Liver (tissue), 9 donors: ENCODE results near the gene APOB. TPM values are rescaled to one million over a fixed set of nuclear protein-coding genes. Genes with fewer than 3 reads are reported as not detected.

Experiments used
- DNase-seq: peaks from one replicate; pipeline ENCODE4 v3.0.0-alpha.2; 2017; ENCODE audit warnings: low spot score
- H3K27ac ChIP-seq, 2 donors: one replicate each; pipeline ENCODE4 v1.7.0; 2013; ENCODE audit warnings: inconsistent platforms in 2 of 2, low read length in 2 of 2, control low read depth in 1 of 2, low read depth in 1 of 2, mild to moderate bottlenecking in 1 of 2
- H3K27me3 ChIP-seq, 4 donors: one replicate each; pipeline versions ENCODE4 v1.6.1 to v1.7.0; 2013; ENCODE audit warnings: low read length in 3 of 4, inconsistent platforms in 1 of 4, mild to moderate bottlenecking in 1 of 4, moderate library complexity in 1 of 4; ENCODE audit not compliant: control insufficient read depth in 4 of 4, insufficient read depth in 4 of 4
- H3K36me3 ChIP-seq, 4 donors: one replicate each; pipeline versions ENCODE4 v1.6.1 to v1.7.0; 2013; ENCODE audit warnings: low read length in 3 of 4, mild to moderate bottlenecking in 3 of 4, low read depth in 1 of 4, moderate library complexity in 1 of 4; ENCODE audit not compliant: control insufficient read depth in 4 of 4, insufficient read depth in 3 of 4
- H3K4me1 ChIP-seq, 4 donors: one replicate each; pipeline versions ENCODE4 v1.6.1 to v1.7.0; 2013; ENCODE audit warnings: low read length in 3 of 4, mild to moderate bottlenecking in 3 of 4, moderate library complexity in 1 of 4; ENCODE audit not compliant: control insufficient read depth in 4 of 4, insufficient read depth in 4 of 4
- H3K4me3 ChIP-seq, 3 donors: one replicate each; pipeline versions ENCODE4 v1.6.1 to v1.7.0; 2013; ENCODE audit warnings: low read length in 3 of 3, control low read depth in 1 of 3, low read depth in 1 of 3, mild to moderate bottlenecking in 1 of 3
- H3K9ac ChIP-seq, 2 donors: one replicate each; pipeline ENCODE4 v1.7.0; 2013; ENCODE audit warnings: low read length in 2 of 2, mild to moderate bottlenecking in 2 of 2, moderate library complexity in 2 of 2, control low read depth in 1 of 2, low read depth in 1 of 2
- H3K9me3 ChIP-seq, 4 donors: one replicate each; pipeline versions ENCODE4 v1.6.1 to v1.7.0; 2013; ENCODE audit warnings: low read length in 3 of 4; ENCODE audit not compliant: control insufficient read depth in 4 of 4
- EGR1 ChIP-seq, 2 donors: IDR thresholded peaks; 2 replicates each; pipeline ENCODE4 v1.6.1; 2016 to 2018; ENCODE audit warnings: antibody characterized with exemption in 2 of 2, low read depth in 2 of 2
- FOXA1 ChIP-seq: IDR thresholded peaks from 2 replicates; pipeline ENCODE4 v1.6.1; 2016; ENCODE audit warnings: antibody characterized with exemption
- FOXA2 ChIP-seq: IDR thresholded peaks from 2 replicates; pipeline ENCODE4 v1.6.1; 2016; ENCODE audit warnings: antibody characterized with exemption
- GABPA ChIP-seq, 2 donors: IDR thresholded peaks in 1 of 2; conservative IDR thresholded peaks in 1 of 2; 2 replicates each; pipeline ENCODE4 v1.6.1; 2016; ENCODE audit warnings: antibody characterized with exemption in 2 of 2, mild to moderate bottlenecking in 1 of 2, moderate library complexity in 1 of 2
- HNF4A ChIP-seq, 2 donors: conservative IDR thresholded peaks; 2 replicates each; pipeline ENCODE4 v1.6.1; 2016; ENCODE audit warnings: antibody characterized with exemption in 2 of 2, mild to moderate bottlenecking in 2 of 2
- HNF4G ChIP-seq: IDR thresholded peaks from 2 replicates; pipeline ENCODE4 v1.6.1; 2016; ENCODE audit warnings: antibody characterized with exemption
- JUND ChIP-seq, 2 donors: IDR thresholded peaks; 2 replicates each; pipeline ENCODE4 v1.6.1; 2016; ENCODE audit warnings: antibody characterized with exemption in 2 of 2
- NR2F2 ChIP-seq: IDR thresholded peaks from 2 replicates; pipeline ENCODE4 v1.6.1; 2016; ENCODE audit warnings: antibody characterized with exemption
- RAD21 ChIP-seq, 2 donors: IDR thresholded peaks; 2 replicates each; pipeline ENCODE4 v1.6.1; 2016; ENCODE audit warnings: antibody characterized with exemption in 2 of 2, mild to moderate bottlenecking in 2 of 2
- RXRA ChIP-seq, 2 donors: IDR thresholded peaks; 2 replicates each; pipeline ENCODE4 v1.6.1; 2017 to 2018; ENCODE audit warnings: antibody characterized with exemption in 2 of 2, mild to moderate bottlenecking in 1 of 2
- SP1 ChIP-seq: IDR thresholded peaks from 2 replicates; pipeline ENCODE4 v1.6.1; 2018; ENCODE audit warnings: antibody characterized with exemption, mild to moderate bottlenecking
- TAF1 ChIP-seq: conservative IDR thresholded peaks from 2 replicates; pipeline ENCODE4 v1.6.1; 2016; ENCODE audit warnings: antibody characterized with exemption, mild to moderate bottlenecking
- YY1 ChIP-seq: IDR thresholded peaks from 2 replicates; pipeline ENCODE4 v1.6.1; 2016; ENCODE audit warnings: antibody characterized with exemption, mild to moderate bottlenecking
- WGBS: extraction: QIAGEN DNeasy Blood & Tissue Kit; methylation state at CpG from one replicate; pipeline ENCODE4 v1.1.7; 2013; 5-methylcytosine and 5-hydroxymethylcytosine counted together
- polyA plus RNA-seq, 2 donors: library from polyadenylated mRNA; stranded (reverse) in 1 of 2; unstranded in 1 of 2; fragments of 200-250 nt in 1 of 2; fragments of >200 nt in 1 of 2; fragmentation: Nextera tagmentation in 1 of 2; extraction: Ambion mirVana in 1 of 2; gene quantifications; one replicate each; pipeline versions ENCODE4 v1.2.1 to v1.2.3, GENCODE V29; 2013 to 2015
- total RNA-seq, 2 donors: library from RNA; depleted of rRNA; stranded (reverse); fragments of >200 nt; gene quantifications; one replicate each; pipeline ENCODE4 v1.2.3, GENCODE V29; 2014
- TF ChIP-seq, protein P1 (sequence below): fragments of 150-350 bp; IDR thresholded peaks from 2 replicates; pipeline ENCODE4 v1.5.1; 2017; ENCODE audit warnings: improper control_type of control experiment, low read depth, low read length; ENCODE audit not compliant: missing input control
- TF ChIP-seq, protein P2 (sequence below): IDR thresholded peaks from 2 replicates; pipeline ENCODE4 v1.6.1; 2016; ENCODE audit warnings: antibody characterized with exemption
- TF ChIP-seq, protein P3 (sequence below): IDR thresholded peaks from 2 replicates; pipeline ENCODE4 v1.6.1; 2016; ENCODE audit warnings: antibody characterized with exemption
- TF ChIP-seq, protein P4 (sequence below): IDR thresholded peaks from 2 replicates; pipeline ENCODE4 v1.6.1; 2016; ENCODE audit warnings: antibody characterized with exemption, mild to moderate bottlenecking
- TF ChIP-seq, protein P5 (sequence below): IDR thresholded peaks from 2 replicates; pipeline ENCODE4 v1.6.1; 2016; ENCODE audit warnings: antibody characterized with exemption
- donor health status: healthy.
- donor health status: healthy.
- donor health status: healthy.
- donor health status: healthy.
- donor health status: healthy.

The APOB gene
- total and polyA plus RNA-seq, 4 donors = 431 to 2,949 (median 1,463) TPM

DNA sequence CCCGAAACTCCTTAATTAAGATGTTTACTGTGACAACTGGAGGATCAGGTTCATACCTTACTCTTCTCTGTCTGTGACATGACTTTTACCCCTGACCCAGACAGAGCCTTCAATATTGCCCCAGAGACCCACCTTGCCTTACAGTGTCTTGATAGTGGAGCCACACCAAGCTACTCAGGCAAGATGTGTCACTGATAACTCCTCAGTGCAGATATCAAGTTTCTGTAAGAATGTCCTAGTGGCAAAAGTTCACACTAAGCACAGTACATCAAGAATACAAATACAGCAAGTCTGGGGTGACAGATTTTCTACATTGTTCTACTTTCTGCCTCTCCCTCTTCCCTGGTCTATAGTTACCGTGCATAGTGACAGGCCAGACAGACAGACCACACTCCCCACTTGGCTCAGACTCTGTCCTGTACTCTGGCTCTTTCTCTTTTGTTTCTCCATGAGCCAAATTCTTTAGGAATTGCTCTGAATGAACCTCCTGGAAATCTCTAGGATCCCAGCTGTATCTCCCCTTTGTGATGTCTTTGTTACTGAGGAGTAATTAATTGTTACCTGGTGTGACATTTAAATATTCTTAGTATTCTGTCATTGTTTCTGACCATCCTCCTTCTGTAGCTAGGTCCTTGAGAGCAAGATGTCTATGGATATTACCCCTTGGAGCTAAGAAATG is 24.1 kb upstream of the APOB start:
- DNase-seq = no peak
- 77% methylated on average over 2 of the region's 2 CpGs for WGBS
- H3K9ac ChIP-seq = no peak overlapping the region
- no peaks in the 10 kb centered on the region for H3K27me3 ChIP-seq
- no peak overlapping the region for H3K27ac ChIP-seq
- no peaks in the 10 kb centered on the region for H3K36me3 ChIP-seq
- TF ChIP-seq NR2F2 (no peak), RXRA (IDR thresholded peaks at IDR 0.05) (no peak), HNF4G (no peak), EGR1 (IDR thresholded peaks at IDR 0.05; ENCODE audit: low read depth in 2 of 2) (no peak), FOXA1 (no peak), TAF1 (no peak), FOXA2 (no peak), GABPA (IDR thresholded peaks at IDR 0.05 in 1 of 2, conservative IDR thresholded peaks at IDR 0.05 in 1 of 2) (no peak), YY1 (no peak), JUND (IDR thresholded peaks at IDR 0.05) (no peak), RAD21 (IDR thresholded peaks at IDR 0.05) (no peak)
- TF ChIP-seq, protein P1, sequence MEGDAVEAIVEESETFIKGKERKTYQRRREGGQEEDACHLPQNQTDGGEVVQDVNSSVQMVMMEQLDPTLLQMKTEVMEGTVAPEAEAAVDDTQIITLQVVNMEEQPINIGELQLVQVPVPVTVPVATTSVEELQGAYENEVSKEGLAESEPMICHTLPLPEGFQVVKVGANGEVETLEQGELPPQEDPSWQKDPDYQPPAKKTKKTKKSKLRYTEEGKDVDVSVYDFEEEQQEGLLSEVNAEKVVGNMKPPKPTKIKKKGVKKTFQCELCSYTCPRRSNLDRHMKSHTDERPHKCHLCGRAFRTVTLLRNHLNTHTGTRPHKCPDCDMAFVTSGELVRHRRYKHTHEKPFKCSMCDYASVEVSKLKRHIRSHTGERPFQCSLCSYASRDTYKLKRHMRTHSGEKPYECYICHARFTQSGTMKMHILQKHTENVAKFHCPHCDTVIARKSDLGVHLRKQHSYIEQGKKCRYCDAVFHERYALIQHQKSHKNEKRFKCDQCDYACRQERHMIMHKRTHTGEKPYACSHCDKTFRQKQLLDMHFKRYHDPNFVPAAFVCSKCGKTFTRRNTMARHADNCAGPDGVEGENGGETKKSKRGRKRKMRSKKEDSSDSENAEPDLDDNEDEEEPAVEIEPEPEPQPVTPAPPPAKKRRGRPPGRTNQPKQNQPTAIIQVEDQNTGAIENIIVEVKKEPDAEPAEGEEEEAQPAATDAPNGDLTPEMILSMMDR = no peak
- TF ChIP-seq, protein P2, sequence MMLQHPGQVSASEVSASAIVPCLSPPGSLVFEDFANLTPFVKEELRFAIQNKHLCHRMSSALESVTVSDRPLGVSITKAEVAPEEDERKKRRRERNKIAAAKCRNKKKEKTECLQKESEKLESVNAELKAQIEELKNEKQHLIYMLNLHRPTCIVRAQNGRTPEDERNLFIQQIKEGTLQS = no peak
- TF ChIP-seq, protein P3, sequence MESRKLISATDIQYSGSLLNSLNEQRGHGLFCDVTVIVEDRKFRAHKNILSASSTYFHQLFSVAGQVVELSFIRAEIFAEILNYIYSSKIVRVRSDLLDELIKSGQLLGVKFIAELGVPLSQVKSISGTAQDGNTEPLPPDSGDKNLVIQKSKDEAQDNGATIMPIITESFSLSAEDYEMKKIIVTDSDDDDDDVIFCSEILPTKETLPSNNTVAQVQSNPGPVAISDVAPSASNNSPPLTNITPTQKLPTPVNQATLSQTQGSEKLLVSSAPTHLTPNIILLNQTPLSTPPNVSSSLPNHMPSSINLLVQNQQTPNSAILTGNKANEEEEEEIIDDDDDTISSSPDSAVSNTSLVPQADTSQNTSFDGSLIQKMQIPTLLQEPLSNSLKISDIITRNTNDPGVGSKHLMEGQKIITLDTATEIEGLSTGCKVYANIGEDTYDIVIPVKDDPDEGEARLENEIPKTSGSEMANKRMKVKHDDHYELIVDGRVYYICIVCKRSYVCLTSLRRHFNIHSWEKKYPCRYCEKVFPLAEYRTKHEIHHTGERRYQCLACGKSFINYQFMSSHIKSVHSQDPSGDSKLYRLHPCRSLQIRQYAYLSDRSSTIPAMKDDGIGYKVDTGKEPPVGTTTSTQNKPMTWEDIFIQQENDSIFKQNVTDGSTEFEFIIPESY = no peak
- TF ChIP-seq, protein P4, sequence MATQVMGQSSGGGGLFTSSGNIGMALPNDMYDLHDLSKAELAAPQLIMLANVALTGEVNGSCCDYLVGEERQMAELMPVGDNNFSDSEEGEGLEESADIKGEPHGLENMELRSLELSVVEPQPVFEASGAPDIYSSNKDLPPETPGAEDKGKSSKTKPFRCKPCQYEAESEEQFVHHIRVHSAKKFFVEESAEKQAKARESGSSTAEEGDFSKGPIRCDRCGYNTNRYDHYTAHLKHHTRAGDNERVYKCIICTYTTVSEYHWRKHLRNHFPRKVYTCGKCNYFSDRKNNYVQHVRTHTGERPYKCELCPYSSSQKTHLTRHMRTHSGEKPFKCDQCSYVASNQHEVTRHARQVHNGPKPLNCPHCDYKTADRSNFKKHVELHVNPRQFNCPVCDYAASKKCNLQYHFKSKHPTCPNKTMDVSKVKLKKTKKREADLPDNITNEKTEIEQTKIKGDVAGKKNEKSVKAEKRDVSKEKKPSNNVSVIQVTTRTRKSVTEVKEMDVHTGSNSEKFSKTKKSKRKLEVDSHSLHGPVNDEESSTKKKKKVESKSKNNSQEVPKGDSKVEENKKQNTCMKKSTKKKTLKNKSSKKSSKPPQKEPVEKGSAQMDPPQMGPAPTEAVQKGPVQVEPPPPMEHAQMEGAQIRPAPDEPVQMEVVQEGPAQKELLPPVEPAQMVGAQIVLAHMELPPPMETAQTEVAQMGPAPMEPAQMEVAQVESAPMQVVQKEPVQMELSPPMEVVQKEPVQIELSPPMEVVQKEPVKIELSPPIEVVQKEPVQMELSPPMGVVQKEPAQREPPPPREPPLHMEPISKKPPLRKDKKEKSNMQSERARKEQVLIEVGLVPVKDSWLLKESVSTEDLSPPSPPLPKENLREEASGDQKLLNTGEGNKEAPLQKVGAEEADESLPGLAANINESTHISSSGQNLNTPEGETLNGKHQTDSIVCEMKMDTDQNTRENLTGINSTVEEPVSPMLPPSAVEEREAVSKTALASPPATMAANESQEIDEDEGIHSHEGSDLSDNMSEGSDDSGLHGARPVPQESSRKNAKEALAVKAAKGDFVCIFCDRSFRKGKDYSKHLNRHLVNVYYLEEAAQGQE = no peak
- H3K4me3 ChIP-seq = no peak overlapping the region
- H3K9me3 ChIP-seq = no peaks in the 10 kb centered on the region
- H3K4me1 ChIP-seq = peaks cover 6 to 14% (median 6%) of the 10 kb centered on the region in 4 donors

DNA sequence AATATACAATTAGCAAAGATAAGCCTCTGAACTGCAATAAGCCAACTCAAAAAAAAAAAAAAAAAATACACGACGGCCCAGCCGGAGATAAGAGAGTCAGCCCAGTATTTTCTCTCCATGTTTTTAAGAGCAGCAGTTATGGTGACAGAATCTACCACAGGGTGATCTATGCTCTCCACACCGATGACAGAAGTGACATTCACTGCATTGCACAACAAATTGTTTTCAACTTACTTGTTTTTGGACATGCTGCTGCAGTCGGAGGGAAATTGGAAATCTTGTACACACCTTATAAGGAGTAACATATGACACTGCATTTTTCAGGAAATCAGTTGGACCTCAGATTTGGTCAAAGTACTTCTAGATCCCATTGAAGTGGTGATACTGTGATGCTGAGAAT is 23.3 kb upstream of the APOB start:
- no peaks in the 10 kb centered on the region for H3K27me3 ChIP-seq
- 20% methylated on average over 5 of the region's 5 CpGs for WGBS
- no peaks in the 10 kb centered on the region for H3K9me3 ChIP-seq
- no peak for DNase-seq
- H3K9ac ChIP-seq = no peak overlapping the region
- no peaks in the 10 kb centered on the region for H3K36me3 ChIP-seq
- H3K4me1 ChIP-seq = peaks cover 6 to 14% (median 6%) of the 10 kb centered on the region in 4 donors
- no peak overlapping the region for H3K4me3 ChIP-seq
- peak overlapping the region in 1 of 2 donors; percentile 19 for H3K27ac ChIP-seq
- TF ChIP-seq, protein P2 = no peak
- TF ChIP-seq HNF4A (conservative IDR thresholded peaks at IDR 0.05) = peak; percentile 47 to 77
- TF ChIP-seq, protein P5, sequence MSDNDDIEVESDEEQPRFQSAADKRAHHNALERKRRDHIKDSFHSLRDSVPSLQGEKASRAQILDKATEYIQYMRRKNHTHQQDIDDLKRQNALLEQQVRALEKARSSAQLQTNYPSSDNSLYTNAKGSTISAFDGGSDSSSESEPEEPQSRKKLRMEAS = peak; percentile 49
- peak; percentile 35 for TF ChIP-seq SP1
- no peak for TF ChIP-seq HNF4G
- TF ChIP-seq, protein P4 = peak; percentile 58
- TF ChIP-seq, protein P1 = no peak
